ENCODE data around the gene MTERF4.

The MTERF4 gene

DNA sequence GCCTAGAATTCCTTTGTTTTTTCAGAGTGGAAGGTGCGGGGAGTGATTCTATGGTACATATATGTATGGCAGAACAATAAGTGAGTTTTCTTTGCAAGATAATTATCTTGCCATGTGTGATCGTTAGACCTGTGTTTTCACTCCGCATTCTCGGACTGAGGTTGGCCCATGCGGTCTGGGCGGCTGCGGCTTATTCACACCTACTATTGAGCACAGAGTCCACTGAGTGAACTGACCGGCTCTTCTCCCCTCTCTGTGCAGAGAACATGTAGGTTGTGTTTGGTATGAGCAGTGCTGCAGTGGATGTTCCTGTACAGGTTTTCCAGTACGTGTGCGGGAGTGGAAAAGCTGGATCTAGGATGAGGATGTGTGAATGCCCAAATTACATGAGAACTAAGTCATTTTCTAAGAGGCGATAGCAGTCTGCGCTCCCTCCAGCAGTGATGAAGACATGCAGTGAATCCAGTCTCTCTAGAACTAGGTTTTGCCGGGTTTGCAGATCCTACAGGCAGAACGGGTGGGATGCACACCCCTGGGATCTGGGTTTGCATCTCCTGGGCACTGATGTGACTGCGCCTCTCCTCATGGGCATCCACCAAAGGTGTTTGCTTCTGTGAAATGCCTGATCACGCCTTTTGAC lies 27.1 kb downstream of the MTERF4 start:
- peak in 7 of 42 donors; percentile 5 to 36 (median 18) for DNase-seq
- intact Hi-C loops (cut with DNase I) = no loop called here

DNA sequence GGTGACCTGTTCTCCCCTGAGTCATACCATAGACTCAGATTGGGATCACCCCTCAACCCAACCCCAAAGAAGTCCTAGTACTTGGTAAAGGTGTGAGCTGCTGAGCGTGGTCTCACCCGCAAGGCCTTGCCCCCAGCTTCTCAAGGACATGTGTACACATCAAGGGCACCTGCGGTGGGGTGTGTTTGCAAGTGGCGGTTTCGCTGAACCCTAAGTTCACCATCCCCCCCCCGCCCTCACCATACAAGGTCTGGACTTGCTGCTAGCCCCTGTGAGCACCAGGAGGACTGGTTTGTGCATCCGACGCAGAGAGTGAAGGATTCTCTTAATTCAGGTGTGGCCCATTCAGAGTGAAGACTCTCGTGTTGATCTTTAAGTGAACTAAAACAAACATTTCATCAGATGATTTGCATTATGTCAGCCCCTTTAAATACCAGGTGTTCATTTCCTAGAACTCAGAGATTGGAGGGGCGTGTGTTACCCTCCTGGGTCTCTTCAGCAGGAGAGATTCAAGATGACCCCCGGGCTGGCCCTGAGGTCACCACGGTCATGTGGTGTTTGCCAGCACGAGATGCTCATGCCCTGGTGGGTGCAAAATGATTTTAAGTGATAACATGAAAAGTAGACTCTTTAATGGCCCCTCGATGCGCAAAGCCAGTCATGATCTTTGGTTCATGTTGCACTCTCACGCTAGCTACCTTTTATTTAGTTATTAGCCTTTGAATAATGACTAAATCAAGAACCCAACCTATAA lies 27.8 kb downstream of the MTERF4 start:
- peak in 6 of 42 donors; percentile 3 to 26 (median 18) for DNase-seq
- intact Hi-C loops (cut with DNase I) = no loop called here

DNA sequence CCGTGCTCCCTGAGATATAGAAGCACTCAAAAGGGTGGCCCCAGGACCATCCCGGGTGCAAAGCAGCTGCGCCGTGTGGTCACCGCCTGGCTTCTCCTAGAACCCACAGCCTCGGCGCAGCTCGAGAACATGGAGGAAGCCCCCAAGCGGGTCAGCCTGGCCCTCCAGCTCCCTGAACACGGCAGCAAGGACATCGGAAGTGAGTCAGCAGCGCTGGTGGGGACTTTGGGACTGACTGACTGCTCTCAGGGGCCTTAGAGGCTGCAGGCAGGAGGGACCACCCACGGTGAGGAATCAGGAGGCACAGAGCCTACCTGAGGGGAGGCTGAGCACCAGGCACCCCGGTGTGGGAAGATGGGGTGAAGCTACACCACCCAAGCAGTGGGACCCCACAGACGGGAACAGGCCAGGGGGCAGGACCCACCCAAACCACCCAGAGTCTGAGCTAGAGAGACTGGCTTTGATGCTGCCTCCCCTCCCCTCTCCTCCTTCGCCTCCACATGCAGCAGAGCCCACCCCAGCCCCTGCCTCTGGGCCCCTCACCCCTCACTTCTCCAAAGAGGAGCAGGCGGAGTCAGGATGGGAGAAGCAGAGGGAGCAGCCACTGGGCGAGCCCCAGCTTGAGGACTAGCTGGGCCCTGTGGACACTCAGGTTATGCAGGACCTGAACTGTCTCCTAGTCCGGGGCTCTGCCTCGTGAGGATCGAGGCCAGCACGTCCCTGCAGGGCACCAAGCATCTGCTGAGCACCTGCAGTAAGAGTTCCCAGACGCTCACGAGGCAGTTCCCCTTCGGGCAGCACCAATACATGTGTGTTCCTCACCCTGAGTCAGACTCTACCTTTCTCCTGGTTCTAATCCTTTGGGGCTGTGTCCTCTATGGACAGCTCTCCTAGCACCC lies 28.7 kb downstream of the MTERF4 start:
- intact Hi-C loops (cut with DNase I) = no loop called here
- peak in 11 of 42 donors; percentile 0 to 31 (median 7) for DNase-seq

DNA sequence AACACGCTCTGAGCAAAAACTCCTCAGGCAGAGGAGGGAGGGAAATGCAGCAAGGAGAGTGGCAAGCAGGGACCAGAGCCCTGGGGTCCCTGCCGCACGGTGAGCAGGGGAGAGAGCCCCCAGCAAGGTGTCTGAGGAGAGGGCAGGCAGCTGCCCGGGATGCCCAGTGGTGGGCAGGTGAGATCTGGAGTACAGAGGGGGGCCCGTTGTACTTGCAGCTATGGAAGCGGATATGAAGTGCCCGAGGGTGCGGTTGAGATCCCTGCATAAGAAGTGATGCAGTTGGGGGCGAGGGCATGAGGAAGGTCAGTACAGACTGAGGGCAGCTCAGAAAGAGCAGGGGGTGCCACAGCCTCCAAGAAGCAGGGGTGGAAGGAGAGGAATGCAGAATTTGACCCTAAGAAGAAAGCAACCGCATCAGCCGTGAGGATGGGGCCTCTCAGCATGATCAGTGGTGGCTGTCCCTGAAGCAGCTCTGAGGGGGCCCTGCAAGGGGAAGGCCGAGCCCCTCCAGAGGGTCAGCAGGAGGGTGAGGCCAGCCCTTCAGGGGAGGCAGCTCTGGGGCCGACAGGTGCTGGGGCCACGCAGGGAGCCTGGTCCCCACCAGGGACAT lies 29.4 kb downstream of the MTERF4 start:
- intact Hi-C loops (cut with DNase I) = no loop called here
- DNase-seq = peak in 8 of 42 donors; percentile 0 to 28 (median 8)

DNA sequence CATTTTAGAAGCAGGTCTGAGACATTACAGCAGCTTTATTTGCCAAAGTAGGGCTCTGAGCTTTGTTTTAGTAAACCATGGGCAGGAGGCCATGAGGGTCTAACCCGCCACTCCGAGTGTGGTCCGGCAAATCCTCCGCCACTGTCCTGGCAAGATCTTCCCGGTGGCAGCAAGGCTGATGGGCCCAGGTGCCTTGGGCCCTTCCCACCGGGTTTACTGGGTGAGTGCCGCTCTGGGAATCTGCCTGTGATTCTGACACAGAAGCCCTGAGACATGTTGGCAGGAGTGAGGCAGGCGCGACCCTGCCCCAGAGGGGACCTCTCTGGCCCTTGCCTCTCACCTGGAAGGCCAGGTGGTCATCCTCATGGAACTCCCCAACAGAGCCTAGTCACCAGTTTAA lies 29.9 kb downstream of the MTERF4 start:
- intact Hi-C loops (cut with DNase I) = no loop called here
- peak in 10 of 42 donors; percentile 3 to 39 (median 12) for DNase-seq

DNA sequence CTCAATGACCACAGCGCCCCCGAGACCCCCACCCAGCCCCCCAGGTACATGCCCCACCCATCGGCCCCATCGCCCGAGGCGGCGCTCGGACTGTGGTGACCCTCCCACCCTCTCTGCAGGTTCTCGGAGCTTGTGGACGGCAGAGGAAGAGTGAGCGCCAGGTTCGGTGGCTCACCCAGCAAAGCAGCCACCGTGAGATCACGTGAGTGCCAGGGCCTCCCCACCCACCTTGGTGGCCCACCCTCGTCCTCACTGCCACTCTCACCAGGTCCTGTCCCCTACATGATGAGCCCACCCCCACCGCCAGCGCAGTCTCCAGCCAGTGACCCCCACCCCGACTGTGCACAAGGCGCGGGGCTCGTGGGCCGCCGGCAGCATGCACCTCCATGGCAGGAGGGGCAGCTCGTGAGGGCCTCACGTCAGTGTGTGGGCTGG lies 30.4 kb downstream of the MTERF4 start:
- intact Hi-C loops (cut with DNase I) = no loop called here
- DNase-seq = peak in 10 of 42 donors; percentile 1 to 25 (median 6)

DNA sequence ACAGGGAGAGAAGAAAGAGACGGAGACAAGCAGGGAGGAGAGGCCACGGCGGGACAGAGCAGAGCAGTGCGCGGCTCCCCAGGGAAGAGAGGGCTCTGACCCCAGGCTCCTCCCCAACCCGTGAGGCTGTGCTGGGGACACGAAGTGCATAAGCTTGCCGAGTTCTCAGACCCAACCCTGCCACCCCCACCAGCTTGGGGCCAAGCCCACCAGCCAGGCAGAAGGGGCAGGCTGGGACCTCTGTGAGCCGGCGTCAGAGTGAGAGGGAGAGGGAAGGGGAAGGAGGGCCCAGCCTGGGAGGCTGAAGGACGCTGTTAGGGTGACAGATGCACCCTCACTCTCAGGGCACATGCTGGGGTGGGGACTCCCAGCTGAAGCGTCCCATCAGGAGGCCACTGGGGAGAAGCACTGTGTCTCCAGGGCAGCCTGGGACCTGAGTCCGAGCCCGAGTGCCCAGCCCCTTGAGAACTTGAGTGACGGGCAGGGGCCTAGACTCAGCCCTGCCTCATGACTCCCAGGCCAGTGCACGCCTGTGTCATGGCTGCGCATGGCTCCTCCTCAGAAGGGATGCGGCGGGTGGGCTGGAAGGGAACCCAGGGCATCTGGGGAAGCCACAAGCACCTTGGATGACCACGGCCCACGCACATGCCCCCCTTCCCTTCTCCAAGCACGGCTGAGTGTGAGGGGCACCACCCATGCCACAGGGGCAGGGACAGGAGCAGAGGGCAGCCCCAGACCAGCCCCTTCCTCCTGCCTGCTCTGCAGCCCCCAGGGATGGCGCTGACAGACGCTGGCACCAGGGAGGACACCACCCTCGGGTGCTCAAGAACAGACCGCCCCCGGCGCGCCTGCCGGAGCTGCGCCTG lies 31.0 kb downstream of the MTERF4 start:
- intact Hi-C loops (cut with DNase I) = no loop called here
- peak in 11 of 42 donors; percentile 0 to 31 (median 6) for DNase-seq

DNA sequence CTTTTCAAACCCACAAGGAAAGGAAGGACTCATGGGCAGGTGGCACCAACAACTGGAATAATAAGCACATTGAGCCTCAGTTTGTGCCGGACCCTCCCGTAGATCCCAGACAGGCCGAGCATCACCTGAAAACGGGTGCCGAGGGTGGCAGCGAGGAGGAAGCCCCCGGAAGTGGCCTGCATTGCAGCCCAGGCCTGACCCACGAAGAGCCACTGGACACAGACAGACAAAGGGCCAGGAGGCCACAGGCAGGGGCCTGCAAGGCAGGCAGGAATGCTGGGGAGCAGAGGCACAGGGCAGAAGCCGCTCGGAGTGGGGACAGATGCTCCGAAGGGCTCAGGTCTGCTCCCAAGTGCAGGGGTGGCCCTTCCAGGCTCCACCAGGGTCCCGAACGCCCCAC lies 31.7 kb downstream of the MTERF4 start:
- DNase-seq = peak in 7 of 42 donors; percentile 3 to 20 (median 7)
- intact Hi-C loops (cut with DNase I) = no loop called here

DNA sequence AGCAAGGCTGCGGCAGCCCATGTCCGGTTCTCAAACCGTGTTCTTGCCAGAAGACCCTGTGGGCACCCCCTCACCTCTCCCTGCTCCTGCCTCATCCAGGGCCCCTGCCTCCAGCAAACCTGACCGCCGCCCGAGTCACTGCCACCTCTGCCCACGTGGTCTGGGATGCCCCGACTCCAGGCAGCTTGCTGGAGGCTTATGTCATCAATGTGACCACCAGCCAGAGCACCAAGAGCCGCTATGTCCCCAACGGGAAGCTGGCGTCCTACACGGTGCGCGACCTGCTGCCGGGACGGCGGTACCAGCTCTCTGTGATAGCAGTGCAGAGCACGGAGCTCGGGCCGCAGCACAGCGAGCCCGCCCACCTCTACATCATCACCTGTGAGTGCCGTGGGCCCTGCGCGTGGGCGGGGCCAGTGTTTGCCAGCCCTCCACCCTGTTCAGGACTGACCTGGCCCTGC lies 32.2 kb downstream of the MTERF4 start:
- intact Hi-C loops (cut with DNase I) = no loop called here
- peak in 13 of 42 donors; percentile 3 to 31 (median 10) for DNase-seq

DNA sequence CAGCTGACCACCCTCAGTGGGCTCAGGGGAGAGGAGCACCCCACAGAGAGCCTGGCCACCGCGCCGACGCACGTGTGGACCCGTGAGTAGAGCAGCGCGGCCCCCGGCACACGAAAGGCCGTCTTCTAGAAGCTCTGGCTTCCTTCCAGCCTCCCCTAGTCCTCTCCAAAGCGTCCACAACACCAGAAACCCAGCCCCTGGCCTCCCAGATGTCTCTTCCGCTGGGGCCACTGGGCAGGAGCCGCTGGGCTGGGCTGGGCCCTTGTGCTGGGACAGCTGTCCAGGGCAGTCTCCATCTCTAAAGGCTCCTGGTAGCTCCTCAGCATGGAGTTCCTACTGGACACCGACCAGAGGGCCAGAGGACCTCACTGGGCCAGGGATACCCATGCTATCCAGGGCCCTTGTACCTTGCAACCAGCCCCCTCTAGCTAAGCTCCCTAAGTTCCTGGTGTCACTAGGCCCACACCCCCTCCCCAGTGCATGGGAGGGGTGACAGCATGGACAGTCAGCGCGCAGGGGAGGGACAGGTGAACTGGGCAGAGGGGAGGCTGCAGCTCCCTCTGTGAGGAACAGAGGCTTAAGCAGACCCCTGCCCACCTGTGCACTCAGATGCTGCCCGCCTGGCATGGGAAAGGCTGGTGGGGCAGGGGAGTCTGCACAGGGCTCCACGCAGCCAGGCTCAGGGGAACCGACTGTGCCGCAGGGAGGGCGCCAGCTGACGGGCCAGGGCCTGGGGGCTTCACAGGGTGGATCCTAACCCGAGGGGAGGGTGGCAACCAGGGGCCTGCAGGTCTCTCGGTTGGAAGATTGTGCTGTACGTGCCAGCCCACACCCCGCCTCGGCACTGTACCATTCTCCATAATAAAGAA lies 32.9 kb downstream of the MTERF4 start:
- intact Hi-C loops (cut with DNase I) = no loop called here
- peak in 10 of 42 donors; percentile 1 to 36 (median 10) for DNase-seq

DNA sequence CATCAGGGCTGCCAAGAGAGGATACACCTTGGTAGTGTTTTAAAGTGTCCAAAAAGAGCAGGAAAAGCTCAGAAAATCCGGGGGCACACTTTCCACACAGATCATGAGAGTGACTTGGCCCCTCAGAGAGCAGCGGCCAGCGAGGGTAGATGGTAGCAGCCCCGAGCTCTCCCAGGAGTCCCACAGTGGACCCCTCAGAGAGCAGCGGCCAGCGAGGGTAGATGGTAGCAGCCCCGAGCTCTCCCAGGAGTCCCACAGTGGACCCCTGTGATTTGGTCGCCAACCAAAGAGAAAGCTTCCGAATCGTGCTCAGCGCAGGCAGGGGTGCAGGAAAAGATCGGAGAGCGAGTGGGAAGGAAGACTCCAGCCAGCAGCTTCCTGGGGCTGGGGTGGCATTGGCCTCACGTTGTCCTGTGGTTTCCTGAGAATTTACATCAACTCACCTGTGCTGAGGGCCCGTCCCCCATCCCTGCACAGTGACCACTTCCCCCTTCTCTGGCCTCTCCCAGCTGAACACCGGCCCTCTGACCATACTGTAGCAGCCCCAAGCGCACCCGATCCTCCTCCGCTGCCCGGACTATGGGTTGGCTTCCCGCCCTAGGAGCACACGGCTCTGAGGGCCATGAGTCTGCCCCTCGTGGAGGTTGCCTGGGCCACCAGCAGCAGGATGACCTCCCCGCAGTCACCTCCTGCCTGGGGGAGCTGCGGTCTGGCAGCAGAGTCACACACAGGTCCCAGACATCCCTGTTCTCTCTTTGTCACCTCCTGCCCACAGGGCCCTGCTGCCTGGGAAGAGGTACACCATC lies 33.7 kb downstream of the MTERF4 start:
- peak in 10 of 42 donors; percentile 0 to 29 (median 11) for DNase-seq
- intact Hi-C loops (cut with DNase I) = no loop called here

DNA sequence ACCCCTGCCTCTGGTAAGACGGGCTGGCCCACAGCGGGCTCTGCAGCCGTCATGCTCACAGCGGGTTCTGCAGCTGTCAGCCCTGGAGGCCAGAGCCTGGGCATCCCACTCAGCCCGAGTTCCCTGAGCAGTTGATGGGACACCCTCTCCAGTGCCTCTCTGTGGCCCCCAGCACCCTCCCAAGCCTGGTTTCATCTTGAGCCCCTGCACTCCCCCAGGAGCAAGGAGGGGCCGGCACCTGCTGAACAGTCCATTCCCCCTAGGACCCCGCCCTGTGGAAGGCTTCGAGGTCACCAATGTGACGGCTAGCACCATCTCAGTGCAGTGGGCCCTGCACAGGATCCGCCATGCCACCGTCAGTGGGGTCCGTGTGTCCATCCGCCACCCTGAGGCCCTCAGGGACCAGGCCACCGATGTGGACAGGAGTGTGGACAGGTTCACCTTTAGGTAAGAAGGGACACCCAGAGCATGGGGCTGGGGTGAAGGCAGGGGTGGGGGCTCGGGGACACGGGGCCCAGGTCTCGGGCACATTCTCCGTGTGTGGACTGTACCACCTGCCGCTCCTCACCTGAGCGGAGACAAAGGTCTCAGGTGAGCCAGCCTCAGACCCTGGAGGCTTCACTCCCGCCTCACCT lies 34.5 kb downstream of the MTERF4 start:
- peak in 7 of 42 donors; percentile 2 to 34 (median 20) for DNase-seq
- intact Hi-C loops (cut with DNase I) = no loop called here

DNA sequence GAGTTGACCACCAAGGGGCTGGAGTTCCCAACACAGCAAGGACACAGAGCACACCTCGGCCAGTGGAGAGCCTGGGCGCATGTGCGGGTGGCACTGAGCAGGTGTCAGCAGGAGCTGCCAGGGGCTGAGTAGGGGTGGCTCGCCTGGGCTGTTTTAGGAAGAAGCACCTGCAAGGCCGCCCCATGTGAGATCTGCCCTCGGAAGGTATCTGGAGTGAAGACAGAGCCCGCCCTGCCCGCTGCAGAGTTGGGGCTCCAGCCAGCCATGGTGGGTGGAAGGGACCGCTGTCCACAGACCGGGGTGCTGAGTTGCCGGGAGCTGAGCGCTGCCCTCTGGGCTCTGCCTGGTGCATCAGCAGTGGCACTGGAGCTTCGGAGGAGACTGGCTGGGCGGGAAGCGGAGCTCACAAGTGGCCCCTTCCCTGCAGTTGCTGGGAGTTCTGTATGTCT lies 35.2 kb downstream of the MTERF4 start:
- DNase-seq = peak in 8 of 42 donors; percentile 6 to 39 (median 23)
- intact Hi-C loops (cut with DNase I) = no loop called here

DNA sequence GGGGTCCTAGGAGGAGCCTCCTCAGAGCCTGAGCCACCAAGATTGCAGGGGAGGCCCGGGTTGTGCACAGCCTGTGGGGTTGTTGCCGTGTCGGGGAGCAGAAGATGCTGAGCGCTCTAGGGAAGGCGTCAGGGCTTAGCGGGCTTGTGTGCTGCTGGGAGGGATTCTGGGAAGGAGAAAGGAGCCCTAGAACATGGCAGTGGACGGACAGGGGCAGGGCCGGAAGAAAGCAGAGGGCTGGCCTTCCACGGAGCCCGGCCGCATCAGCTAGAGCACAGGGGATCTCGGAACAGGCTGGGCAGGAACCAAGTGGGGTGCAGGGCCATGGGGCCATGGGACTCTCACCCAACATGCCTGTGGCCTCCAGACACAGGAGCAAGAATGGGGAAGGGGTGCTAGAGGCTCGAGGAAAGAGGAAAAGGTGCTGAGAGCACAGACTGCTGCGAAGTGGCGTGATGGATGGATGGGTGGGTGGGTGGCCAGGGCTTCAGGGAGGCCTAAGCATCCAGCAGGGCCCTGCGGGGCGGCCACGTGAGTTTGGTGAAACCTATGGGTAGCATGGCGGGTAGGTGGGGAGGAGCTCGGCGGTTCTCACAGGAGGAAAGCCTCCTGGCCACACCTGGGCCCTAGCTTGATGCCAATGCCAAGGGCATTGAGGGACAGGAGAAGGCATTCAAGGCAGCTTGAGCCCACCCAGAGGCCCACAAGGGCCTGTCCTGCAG lies 35.8 kb downstream of the MTERF4 start:
- intact Hi-C loops (cut with DNase I) = no loop called here
- peak in 8 of 42 donors; percentile 3 to 37 (median 18) for DNase-seq

DNA sequence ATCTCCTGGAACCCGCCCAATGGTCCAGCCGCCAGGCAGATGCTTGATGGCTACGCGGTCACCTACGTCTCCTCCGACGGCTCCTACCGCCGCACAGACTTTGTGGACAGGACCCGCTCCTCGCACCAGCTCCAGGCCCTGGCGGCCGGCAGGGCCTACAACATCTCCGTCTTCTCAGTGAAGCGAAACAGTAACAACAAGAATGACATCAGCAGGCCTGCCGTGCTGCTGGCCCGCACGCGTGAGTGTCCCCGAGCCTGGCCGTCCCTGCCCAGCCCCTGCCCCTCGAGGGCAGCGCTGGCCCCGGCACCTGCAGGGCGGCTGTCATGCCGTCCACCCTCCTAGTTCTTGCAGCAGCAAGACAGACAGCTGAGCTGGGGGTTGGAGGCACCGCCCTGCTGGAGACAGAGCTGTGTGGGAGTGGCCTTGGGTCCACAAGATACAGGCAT lies 36.7 kb downstream of the MTERF4 start:
- intact Hi-C loops (cut with DNase I) = no loop called here
- peak in 7 of 42 donors; percentile 1 to 33 (median 22) for DNase-seq

All from head of caudate nucleus (tissue), 42 donors.